NCI-H1930 (cell line): ENCODE measurements around the gene IQCE.
"Not testable (repeated sequence)": the region's sequence is repeated elsewhere in the genome, so short reads cannot be mapped to it uniquely, and the experiment has no call there.

Experiments
- DNase-seq, 2 experiments: peaks; one replicate each; lab custom pipeline; 2025; lab: John Stamatoyannopoulos, UW

The IQCE gene

GRCh38 chr7:2601907-2602306 is 43.1 kb downstream of the IQCE start:
- DNase-seq, result no peak

DNA sequence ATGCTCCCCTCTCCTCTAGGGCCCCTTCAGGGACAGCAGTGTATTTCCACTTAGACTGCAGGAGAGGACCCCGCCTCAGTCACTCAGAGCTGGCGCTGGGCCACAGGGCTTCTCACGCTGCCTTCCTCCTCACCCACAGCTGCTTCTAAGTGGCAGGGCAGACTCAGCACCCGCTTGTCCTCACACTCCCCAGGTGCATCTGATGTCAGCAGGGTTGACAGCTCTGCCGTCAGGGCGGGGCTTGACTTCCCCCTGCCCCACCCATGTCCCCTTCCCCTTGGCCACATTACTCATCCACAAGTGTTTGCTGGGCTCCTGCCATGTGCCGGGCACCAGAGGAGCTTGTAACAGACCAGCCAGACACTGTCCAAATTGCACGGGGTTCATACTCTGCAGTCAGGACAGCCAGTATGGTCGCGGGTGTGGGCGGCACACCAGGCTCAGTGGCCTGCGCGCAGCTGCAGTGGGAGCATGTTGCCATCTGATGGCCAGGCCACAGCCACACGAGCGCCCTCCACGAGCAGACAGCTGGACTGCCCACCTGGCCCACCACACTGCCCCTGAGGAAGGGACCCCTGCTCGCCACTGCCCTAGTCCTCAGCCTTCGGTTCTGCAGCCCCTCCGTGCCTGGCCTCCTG is 43.7 kb downstream of the IQCE start:
- DNase-seq, result no peak

DNA sequence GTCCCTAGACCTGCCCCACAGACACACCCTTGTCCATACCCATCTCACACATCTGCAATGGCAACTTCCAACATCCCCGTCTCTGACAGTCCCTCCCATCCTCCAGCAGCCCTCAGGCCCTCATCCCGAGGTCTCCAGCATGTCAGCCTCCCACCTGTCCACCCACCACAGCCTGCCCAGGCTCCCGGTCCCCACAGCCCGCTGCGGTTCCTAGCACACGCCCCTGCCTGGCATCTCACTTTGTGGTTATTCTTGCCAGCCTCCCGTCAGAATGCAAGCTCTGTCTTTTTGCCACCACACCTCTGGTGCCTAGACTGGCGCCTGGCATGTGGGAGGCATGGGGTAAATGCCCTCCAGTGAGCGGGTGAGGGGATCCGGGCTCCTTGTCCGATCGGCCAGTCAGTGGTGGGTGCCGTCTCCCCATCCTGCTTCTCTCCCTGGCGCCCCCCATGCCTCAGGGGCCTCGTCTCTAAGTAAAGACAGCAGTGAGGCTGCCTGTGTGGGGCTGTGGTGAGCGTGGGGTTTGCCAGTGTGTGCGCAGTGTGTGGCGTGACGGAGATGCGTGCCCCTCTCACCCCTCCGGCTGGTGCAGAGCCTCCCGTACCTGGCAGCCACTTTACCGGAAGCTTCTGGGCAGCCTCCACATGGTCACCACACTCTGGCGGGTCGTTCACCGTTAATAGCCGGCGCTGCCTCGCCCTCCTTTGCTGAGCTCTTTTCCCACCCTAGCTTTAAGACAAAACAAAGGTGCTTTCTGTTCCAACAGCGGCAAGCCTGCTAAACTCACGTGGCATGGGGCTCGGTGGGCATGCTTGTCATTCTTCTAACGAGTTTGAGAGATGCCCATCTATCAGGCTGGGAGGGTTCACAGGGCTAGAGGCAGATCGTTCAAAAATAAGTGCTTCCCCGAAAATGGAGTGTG is 44.5 kb downstream of the IQCE start:
- no peak for DNase-seq

DNA sequence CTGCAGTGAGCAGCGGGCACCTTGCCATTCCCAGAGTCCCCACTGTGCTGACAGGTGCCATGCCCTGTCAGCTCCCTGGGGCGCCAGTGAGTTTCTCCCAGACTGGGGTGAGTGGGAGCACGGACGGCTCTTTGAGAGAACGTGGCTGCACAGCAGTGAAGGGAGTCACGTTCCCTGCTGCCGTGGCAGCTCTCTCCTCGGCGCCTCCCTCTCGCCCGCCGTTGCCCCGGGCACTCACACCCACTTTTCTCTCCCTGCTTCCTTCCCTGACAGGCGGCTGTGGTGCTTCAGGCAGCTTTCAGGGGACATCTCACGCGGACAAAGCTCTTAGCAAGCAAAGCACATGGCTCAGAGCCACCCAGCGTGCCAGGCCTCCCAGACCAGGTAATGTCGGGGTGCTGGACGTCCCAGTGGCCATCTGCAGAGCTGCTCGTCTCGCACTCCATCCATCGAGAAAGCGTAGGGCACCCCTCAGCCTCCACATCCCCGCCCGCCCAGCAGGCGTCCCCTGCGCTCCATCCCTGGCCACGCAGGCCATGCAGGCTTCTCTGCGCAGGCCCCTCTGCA is 45.9 kb downstream of the IQCE start:
- DNase-seq, result no peak

DNA sequence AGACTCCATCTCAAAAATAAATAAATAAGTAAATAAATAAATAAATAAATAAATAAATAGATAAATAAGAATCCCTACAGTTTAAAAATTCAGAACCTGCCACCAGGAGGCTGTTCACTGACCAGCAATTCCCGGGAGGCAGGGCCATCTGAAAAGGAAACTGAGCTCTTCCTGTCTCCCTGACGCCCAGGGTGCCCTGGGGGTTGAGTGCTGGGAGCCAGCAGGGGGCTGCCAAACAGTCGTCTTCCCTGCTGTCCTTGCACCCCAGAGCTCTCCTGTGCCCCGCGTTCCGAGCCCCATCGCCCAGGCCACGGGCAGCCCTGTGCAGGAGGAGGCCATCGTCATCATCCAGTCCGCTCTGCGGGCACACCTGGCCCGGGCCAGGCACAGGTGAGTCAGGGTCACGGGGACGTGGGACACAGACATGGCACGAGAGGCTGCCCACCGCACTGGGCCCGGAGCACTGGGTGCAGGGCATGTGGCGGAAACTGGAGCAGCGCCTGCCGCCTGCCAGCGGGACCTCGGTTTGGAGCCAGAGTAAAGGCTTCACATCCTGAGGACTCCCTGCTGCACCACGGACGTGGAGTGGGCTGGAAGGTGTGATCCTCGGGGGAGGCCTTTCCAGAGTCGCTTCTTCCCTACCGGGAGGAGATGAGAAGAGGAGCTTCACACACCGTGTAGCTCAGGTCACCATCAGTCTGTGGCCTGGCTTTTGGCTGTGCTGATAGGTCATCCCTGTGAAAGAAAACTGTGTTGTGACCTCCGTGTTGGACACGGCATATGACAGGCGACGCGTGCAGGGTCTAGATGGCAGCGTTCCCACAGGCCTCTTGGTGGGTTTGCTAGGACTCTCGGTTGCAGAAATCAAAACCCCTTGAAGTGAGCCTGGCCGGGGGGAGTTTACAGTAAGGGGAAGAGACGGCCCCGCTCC is 47.1 kb downstream of the IQCE start:
- DNase-seq, result no peak

GRCh38 chr7:2606539-2606936 is 47.8 kb downstream of the IQCE start:
- no peak for DNase-seq

DNA sequence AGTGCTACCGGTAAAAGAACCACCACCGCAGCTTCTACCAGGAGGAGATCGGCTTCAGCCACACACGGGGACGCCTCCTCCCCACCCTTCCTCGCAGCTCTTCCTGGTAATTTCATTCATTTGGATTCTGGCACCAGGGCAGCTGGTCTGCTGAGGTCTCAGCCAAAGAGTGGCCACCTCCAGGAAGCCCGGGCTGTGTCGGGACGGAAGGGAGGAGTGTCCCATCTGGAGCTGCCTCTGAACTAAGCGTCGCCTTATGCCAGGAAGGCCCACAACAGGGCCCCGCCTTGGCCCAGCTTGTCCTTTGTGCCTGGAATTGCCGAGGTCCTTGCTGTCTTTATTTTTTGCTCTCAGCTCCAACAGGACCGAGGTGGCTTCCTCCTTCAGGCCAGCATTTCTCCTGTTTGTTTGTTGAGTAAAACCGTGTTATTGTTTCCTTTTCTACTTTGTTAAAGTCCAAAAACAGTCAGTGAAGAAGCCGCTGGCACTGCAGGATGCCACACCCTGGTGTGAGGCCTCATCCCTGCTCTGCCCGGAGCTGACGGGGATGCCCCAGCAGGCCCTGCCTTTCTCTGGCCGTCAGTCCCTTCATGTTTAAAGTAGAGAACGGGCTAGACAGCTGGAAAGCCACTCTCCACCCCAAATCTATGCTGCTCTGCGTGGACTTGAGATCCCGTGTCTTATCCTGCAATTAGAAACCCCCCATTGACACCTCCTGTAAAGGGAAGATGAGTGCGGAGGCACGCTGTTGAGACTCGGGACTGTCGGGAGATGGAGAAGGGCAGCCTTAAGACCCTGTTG is 48.5 kb downstream of the IQCE start:
- no peak for DNase-seq

DNA sequence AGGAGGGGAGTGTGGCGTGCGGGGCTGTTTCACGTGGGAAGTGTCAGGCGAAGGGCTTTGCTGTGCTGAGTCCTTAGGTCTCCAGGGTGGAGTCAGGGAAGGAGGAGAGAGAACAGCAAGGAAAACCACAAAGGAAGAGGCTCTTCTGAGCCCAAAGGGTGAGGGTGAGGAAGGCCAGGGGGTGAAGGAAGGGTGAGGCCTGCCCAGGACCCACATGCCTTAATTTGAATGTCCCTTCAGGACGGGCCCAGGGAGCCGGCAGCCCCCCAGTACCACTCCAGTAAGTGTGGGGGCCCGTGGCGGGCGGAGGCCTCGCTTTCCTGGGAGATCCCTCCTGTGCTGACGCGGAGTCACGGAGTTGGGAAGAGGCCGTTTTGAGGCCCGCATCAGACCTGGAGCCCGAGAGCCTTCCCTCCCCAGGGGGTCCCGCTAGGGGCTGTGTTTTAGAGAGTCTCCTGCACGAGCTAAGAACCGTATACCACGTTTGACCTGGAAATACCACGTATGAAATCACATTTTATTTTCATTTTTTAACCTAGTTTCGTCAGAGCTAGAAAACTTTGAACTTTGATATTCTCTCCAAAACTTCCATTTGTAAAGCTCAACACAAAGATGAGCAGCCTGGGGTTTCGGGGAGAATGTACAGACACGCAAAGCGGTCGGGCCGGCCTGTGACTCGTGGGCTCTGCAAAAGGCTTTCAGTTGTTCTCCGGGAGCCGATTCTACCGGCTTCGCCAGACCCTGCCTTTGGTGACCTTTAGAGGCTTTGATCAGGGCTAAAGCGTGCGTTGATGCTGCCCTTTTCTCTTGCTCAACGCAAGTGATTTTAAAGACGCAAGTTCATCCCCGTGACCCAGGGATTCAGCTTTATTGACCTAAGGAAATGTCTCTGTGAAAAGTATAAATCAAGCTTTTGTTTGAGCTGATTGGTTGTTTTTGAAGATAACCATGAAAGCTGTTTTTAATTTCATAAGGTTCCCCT is 49.4 kb downstream of the IQCE start:
- no peak for DNase-seq

DNA sequence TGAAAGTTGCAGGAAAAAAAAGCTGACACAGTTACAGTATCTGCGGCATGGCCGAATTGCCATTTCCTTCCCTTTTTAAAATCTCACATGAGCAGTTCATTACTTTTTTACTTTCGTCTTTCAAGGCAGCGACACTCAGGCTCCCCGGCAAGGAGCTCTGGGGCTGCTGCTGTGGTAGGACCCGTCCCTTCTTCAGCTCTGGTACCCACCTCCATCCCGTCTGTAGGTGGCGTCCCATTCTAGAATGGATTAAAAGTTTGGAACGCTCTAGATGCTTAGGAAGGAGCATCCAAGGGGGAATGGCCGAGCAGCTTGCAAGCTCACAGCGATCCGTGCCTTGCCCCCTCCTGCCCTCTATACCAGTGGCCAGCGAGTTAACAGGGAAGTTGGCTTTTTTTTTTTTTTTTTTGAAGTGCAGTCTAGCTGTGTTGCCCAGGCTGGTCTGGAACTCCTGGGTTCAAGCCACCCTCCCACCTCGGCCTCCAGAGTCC is 50.2 kb downstream of the IQCE start:
- no peak for DNase-seq

- DNase-seq, result not testable (repeated sequence)
Observed at GRCh38 chr7:2609646-2610045, 50.9 kb downstream of the IQCE start.

GRCh38 chr7:2610466-2610865 is 51.7 kb downstream of the IQCE start:
- DNase-seq, result no peak

DNA sequence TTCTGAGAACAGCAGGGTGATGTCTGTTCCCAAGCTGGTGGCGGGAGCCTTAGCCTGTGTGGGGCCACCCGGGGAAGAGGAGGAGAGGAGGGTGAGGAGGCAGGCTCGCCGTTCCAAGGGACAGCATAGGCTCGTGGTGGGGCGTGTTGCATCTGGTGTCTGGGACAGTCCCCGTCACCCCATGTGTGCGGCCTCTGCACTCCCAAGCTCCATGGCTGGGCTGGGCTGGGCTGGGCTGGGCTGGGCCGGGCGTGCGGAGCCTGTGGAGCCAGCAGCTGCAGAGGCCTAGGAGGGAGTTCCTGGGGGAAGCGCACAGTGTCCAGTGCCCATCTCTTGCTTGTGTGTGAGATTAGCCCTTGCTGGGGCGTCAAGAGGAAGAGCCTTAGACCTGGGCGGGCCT is 52.1 kb downstream of the IQCE start:
- no peak for DNase-seq

DNA sequence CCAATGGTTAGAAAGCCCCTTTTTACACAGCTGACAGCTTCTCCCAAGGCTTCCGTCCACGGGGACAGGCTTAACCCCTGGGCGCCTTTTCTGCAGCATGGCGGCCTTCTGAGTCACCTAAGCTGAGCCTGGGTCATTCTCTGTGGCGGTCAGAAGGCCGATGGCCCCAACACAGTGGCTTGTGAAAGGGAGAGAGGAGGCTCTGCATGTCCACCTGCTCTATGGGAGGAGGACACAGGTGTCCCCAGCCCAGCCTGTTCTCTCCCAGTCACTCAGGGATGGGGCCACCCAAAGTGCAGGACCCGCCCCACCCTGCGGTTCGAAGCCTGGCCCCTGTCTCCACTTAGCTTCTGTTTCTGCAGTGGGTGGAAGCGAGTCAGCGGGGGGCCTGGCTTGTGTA is 52.6 kb downstream of the IQCE start:
- DNase-seq, result no peak

DNA sequence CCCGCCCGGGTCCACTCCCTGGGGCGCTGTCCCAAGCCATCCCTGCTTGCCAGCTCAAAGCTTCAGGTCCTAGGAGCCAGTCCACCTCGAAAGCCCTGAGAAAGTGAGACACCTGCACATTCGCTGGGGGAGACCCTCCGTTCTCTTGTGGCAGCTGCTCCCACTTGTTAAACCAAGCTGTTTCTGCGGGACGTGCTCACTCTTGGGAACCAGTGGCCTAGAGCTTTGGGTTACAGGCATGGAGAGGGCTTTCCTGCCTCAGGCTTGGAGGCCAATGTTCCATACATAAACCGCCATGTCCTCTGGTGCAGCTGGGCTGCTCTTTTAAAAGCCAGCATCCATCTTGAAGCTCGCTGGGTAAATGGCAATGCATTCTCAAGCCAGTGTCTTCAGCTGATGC is 53.1 kb downstream of the IQCE start:
- no peak for DNase-seq

GRCh38 chr7:2612445-2613097 is 53.8 kb downstream of the IQCE start:
- DNase-seq, result no peak

GRCh38 chr7:2613098-2613930 is 54.5 kb downstream of the IQCE start:
- no peak for DNase-seq

DNA sequence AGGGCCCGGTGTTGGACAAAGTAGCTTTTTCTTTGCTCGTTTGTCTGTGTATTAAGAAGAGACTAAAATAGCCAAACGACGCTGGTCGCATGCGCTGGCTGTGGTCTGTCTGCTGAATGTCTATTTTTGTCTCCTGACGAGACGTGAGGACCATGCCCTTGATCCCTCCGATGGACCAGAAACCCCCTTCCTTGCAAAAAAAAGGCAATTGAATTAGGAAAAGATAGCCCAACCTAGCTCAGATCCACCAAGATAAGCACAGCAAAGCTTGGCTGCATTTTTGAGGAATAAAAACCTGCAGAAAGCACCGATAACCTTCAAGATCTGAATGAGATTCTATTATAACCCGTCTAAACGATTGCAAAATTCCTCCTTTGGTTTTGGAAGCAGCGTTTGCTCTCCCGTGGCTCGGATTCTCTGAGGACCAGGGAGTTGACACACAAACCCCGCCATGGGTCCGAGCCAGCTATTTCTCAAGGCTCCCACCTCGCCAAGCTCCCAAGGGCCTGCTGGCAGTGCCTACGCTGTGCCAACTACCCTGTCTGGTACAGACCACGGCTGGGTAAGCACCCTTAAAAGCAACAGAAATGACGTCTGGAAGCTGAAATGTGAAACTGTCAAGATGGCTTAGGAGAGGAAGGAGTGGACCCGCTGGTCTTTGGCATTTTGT is 55.3 kb downstream of the IQCE start:
- no peak for DNase-seq
